GM23248 (cell line): ENCODE data around the gene SYNE1. TPM values are rescaled to one million over a fixed set of nuclear protein-coding genes. Genes with fewer than 3 reads are reported as not detected.

Experiments used
- DNase-seq: peaks from one replicate; pipeline ENCODE4 v3.0.0-alpha.2; 2015
- H2AFZ ChIP-seq: fragments of 200-600 bp; sonication (generic); 2 replicates; pipeline ENCODE4 v1.6.1; 2016; ENCODE audit warnings: antibody characterized with exemption
- H3F3A ChIP-seq: fragments of 200-600 bp; sonication (generic); 2 replicates; pipeline ENCODE4 v1.6.1; 2016; ENCODE audit warnings: mild to moderate bottlenecking, antibody characterized with exemption, mixed run types; ENCODE audit not compliant: insufficient read depth
- H3K27ac ChIP-seq: fragments of 200-600 bp; sonication (generic); 2 replicates; pipeline ENCODE4 v1.5.1; 2016; ENCODE audit warnings: mild to moderate bottlenecking
- H3K27me3 ChIP-seq: fragments of 200-600 bp; sonication (generic); replicated peaks from 2 replicates; pipeline ENCODE4 v1.6.1; 2016; ENCODE audit warnings: mild to moderate bottlenecking; ENCODE audit not compliant: insufficient read depth
- H3K36me3 ChIP-seq: fragments of 200-600 bp; sonication (generic); 2 replicates; pipeline ENCODE4 v1.6.1; 2016; ENCODE audit warnings: low read depth, mild to moderate bottlenecking
- H3K4me1 ChIP-seq: fragments of 200-600 bp; sonication (generic); 2 replicates; pipeline ENCODE4 v1.6.1; 2016; ENCODE audit warnings: mild to moderate bottlenecking; ENCODE audit not compliant: insufficient read depth
- H3K4me2 ChIP-seq: fragments of 200-600 bp; sonication (generic); one replicate; pipeline ENCODE4 v1.6.1; 2016; ENCODE audit warnings: mild to moderate bottlenecking; ENCODE audit not compliant: unreplicated experiment
- H3K4me3 ChIP-seq: fragments of 200-600 bp; sonication (generic); 2 replicates; pipeline ENCODE4 v1.5.1; 2016; ENCODE audit warnings: mild to moderate bottlenecking
- H3K79me2 ChIP-seq: fragments of 200-600 bp; sonication (generic); 2 replicates; pipeline ENCODE4 v1.6.1; 2016; ENCODE audit warnings: mild to moderate bottlenecking; ENCODE audit not compliant: insufficient read depth
- H3K9ac ChIP-seq: fragments of 200-600 bp; sonication (generic); 2 replicates; pipeline ENCODE4 v1.6.1; 2016; ENCODE audit warnings: mild to moderate bottlenecking
- H3K9me2 ChIP-seq: fragments of 200-600 bp; sonication (generic); 2 replicates; pipeline ENCODE4 v1.6.1; 2016; ENCODE audit warnings: mixed run types, mild to moderate bottlenecking, moderate library complexity; ENCODE audit not compliant: insufficient read depth
- H3K9me3 ChIP-seq: fragments of 200-600 bp; sonication (generic); one replicate; pipeline ENCODE4 v1.6.1; 2017; ENCODE audit warnings: low read depth
- H4K20me1 ChIP-seq: fragments of 200-600 bp; sonication (generic); 2 replicates; pipeline ENCODE4 v1.6.0; 2016; ENCODE audit not compliant: insufficient read depth
- EZH2 ChIP-seq: fragments of 200-600 bp; sonication (generic); IDR thresholded peaks from 2 replicates; pipeline ENCODE4 v1.6.1; 2018; ENCODE audit warnings: antibody characterized with exemption, mild to moderate bottlenecking; ENCODE audit not compliant: insufficient read depth, poor library complexity, severe bottlenecking
- EZH2phosphoT487 ChIP-seq: fragments of 200-600 bp; sonication (generic); IDR thresholded peaks from 2 replicates; pipeline ENCODE4 v1.6.1; 2018; ENCODE audit warnings: antibody characterized with exemption, moderate library complexity, mild to moderate bottlenecking, low read depth; ENCODE audit not compliant: insufficient read depth
- WGBS, 2 experiments: methylation state at CpG; one replicate each; pipeline ENCODE4 v1.1.6; 2015 to 2017; ENCODE audit warnings: low lambda C conversion rate in 2 of 2, low coverage in 1 of 2; ENCODE audit errors: missing lambda C conversion rate in 2 of 2; 5-methylcytosine and 5-hydroxymethylcytosine counted together
- in situ Hi-C: fragments of 300-500 bp; cut with MboI; formaldehyde crosslinking; loops from 2 replicates; pipeline ENCODE4 v1.15.0; 2020
- polyA plus RNA-seq: library from polyadenylated mRNA; unstranded; fragments of >200 nt; fragmentation: Nextera tagmentation; extraction: Ambion mirVana; gene quantifications from 2 replicates; pipeline ENCODE4 v1.2.1, GENCODE V29; 2016
- total RNA-seq: library from RNA; depleted of rRNA; stranded (reverse); fragments of >200 nt; shearing (Covaris generic); gene quantifications from 2 replicates; pipeline ENCODE4 v1.2.3, GENCODE V29; 2014

Gene SYNE1
- total and polyA plus RNA-seq, 2 experiments from 2014 or later, result 29.2 to 95.4 TPM

DNA sequence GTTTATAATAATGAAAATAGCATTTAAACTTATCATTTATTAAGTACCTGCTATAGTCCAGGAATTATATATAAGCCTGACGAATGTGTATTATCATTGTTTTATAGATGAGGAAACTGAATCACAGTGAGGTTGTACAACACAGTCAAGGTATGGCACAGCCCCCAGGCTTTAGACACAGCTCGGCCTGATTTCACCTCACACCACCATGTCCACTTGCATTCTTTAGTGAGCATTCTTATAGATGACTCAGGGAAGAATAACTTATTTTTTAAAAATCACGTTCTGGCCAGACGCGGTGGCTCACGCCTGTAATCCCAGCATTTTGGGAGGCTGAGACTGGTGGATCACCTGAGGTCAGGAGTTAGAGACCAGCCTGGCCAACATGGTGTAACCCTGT is 289.0 kb downstream of the SYNE1 start:
- H3K27ac ChIP-seq, result no peak overlapping the region
- peaks cover 87% of the 10 kb centered on the region for H3K36me3 ChIP-seq
- no peak for DNase-seq

DNA sequence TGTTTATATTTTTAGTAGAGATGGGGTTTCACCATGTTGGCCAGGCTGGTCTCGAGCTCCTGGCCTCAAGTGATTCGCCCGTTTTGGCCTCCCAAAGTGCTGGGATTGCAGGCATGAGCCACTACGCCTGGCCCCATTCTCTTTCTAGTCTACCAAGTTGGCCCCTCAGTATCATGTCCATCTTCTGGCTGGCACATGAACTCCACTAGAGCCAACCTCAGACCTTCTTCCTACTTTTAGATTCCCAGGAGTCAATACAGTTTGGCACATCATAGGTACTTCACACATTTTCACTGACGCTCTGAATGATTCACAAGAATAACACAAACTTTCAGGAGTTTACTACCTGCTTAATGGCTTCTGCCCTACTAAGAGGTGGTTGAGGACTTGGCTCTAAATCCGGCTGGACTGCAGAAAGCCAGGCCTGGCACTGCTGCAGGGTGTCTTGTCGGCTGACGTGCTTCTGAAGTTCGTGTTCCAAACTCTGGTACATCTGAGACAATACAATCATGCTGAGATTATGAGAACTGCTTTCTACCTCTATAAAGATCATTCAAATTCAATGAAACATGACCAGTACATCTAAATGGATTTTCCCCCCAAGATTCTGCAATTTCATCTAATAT is 293.3 kb downstream of the SYNE1 start:
- no peak for DNase-seq
- 0 out of 2 replicates have a peak, but pooled peaks cover 17% of the 10 kb centered on the region for H3F3A ChIP-seq
- peaks cover 84% of the 10 kb centered on the region for H3K36me3 ChIP-seq
- no peaks in the 10 kb centered on the region for H3K27me3 ChIP-seq
- no peaks in the 10 kb centered on the region for H3K9me2 ChIP-seq
- H3K4me1 ChIP-seq, result no peaks in the 10 kb centered on the region
- no peak overlapping the region for H3K4me3 ChIP-seq
- no peaks in the 10 kb centered on the region for H3K9me3 ChIP-seq
- H2AFZ ChIP-seq, result no peak overlapping the region
- no peak overlapping the region for H3K9ac ChIP-seq
- no peak overlapping the region for H3K27ac ChIP-seq
- in situ Hi-C loops, result no loop called here
- H3K4me2 ChIP-seq, result no peak overlapping the region
- no peaks in the 10 kb centered on the region for H4K20me1 ChIP-seq
- H3K79me2 ChIP-seq, result no peaks in the 10 kb centered on the region
- 91% methylated on average over 9 of the region's 9 CpGs for WGBS, 2 experiments
- TF ChIP-seq EZH2phosphoT487 (no peak), EZH2 (no peak)

More for the DNA sequence above, 289.0 kb downstream of the SYNE1 start:
- Histone ChIP-seq H3K4me1 (no peaks in the 10 kb centered on the region), H3K4me2 (no peak overlapping the region), H3K4me3 (no peak overlapping the region), H3K9me3 (no peaks in the 10 kb centered on the region), H3K27me3 (no peaks in the 10 kb centered on the region), H3K79me2 (no peaks in the 10 kb centered on the region), H3K9me2 (no peaks in the 10 kb centered on the region), H4K20me1 (no peaks in the 10 kb centered on the region), H3F3A (0 out of 2 replicates have a peak, but pooled peaks cover 9% of the 10 kb centered on the region), H2AFZ (no peak overlapping the region), H3K9ac (no peak overlapping the region)
- in situ Hi-C loops, result no loop called here
- TF ChIP-seq EZH2 (no peak), EZH2phosphoT487 (no peak)
- WGBS, 2 experiments, result 93 to 96% methylated on average over 6 of the region's 6 CpGs

DNA sequence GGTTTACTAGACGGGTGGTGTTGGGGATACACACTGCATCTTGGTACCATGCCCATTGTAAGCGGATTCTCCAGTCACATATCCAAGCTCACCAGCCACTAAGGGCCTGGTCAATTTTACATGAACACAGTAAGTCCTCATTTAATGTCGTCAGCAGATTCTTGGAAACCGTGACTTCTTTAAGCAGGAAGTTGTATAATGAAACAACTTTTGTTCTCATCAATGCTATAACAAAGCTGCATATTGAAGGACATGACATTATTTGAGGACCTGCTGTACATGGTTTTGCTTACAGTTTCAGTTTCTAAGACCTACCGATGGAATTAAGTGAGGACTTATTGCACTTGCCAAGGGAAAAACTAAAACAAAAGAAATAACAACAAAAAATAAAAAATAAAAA is 295.6 kb downstream of the SYNE1 start:
- H3K4me3 ChIP-seq, result no peak overlapping the region
- no peak overlapping the region for H2AFZ ChIP-seq
- H3K4me2 ChIP-seq, result no peak overlapping the region
- 0 out of 2 replicates have a peak, but pooled peaks cover 19% of the 10 kb centered on the region for H3F3A ChIP-seq
- no peak for TF ChIP-seq EZH2
- TF ChIP-seq EZH2phosphoT487, result no peak
- H3K9me3 ChIP-seq, result no peaks in the 10 kb centered on the region
- H3K27me3 ChIP-seq, result no peaks in the 10 kb centered on the region
- in situ Hi-C loops, result no loop called here
- no peak overlapping the region for H3K27ac ChIP-seq
- WGBS, 2 experiments, result 87 to 89% methylated on average over 5 of the region's 5 CpGs
- no peak overlapping the region for H3K9ac ChIP-seq
- no peaks in the 10 kb centered on the region for H4K20me1 ChIP-seq
- H3K36me3 ChIP-seq, result peaks cover 87% of the 10 kb centered on the region
- no peak for DNase-seq
- no peaks in the 10 kb centered on the region for H3K4me1 ChIP-seq
- H3K9me2 ChIP-seq, result no peaks in the 10 kb centered on the region
- H3K79me2 ChIP-seq, result no peaks in the 10 kb centered on the region

DNA sequence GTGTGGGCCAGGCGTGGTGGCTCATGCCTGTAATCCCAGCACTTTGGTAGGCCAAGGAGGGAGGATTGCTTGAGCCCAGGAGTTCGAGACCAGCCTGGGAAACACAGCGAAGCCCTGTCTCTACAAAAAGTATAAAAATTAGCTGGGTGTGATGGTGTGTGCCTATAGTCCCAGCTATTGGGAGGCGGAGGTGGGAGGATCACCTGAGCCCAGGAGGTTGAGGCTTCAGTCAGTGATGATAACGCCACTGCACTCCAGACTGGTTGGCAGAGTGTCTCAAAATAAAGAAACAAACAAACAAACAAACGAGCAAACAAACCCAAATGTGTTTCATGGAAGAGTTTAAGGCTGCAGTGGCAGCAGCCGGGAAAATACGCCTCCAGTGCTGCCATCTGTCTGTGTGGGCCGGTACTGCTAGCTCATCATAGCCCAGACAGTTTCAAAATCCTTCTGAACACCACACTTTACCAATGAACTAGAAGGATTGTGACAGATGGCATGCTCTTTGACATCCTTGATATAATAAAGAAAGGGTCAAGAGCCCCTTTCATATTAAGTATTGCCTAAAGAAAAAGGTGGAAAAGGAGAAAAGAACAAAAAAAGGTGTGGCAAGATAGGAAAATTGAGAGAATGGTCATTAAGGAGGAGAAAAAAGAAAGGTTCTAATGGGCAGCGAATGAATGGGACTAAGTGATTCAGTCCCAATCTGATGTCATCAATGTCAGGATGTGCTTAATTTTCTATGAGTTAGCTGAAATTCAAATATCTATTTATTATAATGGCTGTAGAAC is 298.6 kb downstream of the SYNE1 start:
- Histone ChIP-seq H3K4me3 (no peak overlapping the region), H3K27ac (no peak overlapping the region), H4K20me1 (no peaks in the 10 kb centered on the region), H3K27me3 (no peaks in the 10 kb centered on the region), H3K79me2 (no peaks in the 10 kb centered on the region), H3K9me3 (no peaks in the 10 kb centered on the region), H3K9me2 (no peaks in the 10 kb centered on the region), H3K36me3 (peaks cover 84% of the 10 kb centered on the region), H3K4me1 (no peaks in the 10 kb centered on the region), H2AFZ (no peak overlapping the region), H3K4me2 (no peak overlapping the region), H3K9ac (no peak overlapping the region), H3F3A (0 out of 2 replicates have a peak, but pooled peaks cover 14% of the 10 kb centered on the region)
- in situ Hi-C loops, result no loop called here
- no peak for TF ChIP-seq EZH2
- 57 to 63% methylated on average over 10 of the region's 10 CpGs for WGBS, 2 experiments
- peak; percentile 58 for DNase-seq
